ENCODE data around the gene USP10.

DNA sequence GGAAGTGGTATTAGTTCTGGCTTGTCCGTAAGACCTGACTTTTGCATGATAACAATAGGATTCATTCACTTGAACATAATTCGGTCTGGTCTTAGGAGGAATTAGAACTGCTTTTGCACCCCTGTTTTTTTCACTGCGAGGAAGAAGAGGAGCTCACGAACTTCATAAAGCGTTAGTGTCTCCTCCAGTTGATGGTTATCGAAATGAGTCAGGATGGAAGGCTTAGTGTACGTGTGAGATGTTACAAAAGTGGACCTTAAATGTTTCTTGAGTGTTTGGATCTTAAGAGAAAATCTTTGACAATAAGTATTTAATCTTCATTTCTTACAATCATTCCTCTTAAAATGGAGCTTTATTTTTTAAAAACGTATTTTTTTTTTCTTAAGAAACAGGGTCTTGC, 52.8 kb downstream of the USP10 start:
- TF ChIP-seq CTCF (conservative IDR thresholded peaks at IDR 0.05 in 1 of 2, IDR thresholded peaks at IDR 0.05 in 1 of 2; ENCODE audit: low read depth in 1 of 2, low read length in 2 of 2): no peak
- no peak for TF ChIP-seq EZH2 (IDR thresholded peaks at IDR 0.05; ENCODE audit: low read length, missing control alignments)
